Measurements from ENCODE around the gene FERMT1. TPM values are rescaled to one million over a fixed set of nuclear protein-coding genes. Genes with fewer than 3 reads are reported as not detected.
A peak's percentile ranks its signal among the peaks of the same experiment; 100 is the strongest.
"Not testable (repeated sequence)": the region's sequence is repeated elsewhere in the genome, so short reads cannot be mapped to it uniquely, and the experiment has no call there.

Gene FERMT1
- total RNA-seq, 1 donor from 2014 or later: 0.23 TPM

DNA sequence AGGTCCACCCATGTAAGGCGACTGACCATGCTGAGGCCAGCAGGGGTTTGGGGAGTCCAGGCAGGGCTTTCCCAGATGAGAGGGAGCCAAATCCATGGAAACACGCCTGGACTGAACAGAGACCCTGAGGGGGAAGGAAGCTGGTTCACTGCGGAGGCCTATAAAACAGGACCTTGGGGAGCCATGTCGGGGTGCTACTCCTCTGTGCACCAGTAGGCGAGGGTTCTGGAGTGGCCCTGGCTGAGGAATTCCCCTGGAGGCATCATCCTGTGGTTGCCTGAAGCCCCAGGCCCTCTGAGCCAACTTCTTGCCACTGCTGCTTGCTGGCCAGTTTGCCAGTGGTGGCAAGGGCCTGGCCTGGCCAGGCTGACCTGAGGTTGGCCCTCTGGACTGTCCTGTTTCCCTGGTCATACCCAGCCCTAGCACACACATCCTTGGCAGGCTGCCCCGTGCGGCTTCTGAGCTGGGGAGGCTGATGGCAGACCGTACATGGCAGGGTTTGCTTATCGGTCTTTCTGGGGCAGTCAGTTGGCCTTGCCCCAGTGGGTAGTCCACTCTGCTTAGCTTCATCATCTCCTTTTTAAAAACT is 66.8 kb downstream of the FERMT1 start:
- peaks cover 50% of the 10 kb centered on the region for H3K27me3 Mint-ChIP-seq (ENCODE audit: low read depth)
- no peaks in the 10 kb centered on the region for H3K36me3 Mint-ChIP-seq (ENCODE audit: low read depth)
- H3K27ac Mint-ChIP-seq (ENCODE audit: unreplicated experiment): no peak overlapping the region
- no peak for DNase-seq (ENCODE audit: low read depth, low spot score)
- peaks cover 5% of the 10 kb centered on the region for H3K4me1 Mint-ChIP-seq
- TF ChIP-seq, protein P1, sequence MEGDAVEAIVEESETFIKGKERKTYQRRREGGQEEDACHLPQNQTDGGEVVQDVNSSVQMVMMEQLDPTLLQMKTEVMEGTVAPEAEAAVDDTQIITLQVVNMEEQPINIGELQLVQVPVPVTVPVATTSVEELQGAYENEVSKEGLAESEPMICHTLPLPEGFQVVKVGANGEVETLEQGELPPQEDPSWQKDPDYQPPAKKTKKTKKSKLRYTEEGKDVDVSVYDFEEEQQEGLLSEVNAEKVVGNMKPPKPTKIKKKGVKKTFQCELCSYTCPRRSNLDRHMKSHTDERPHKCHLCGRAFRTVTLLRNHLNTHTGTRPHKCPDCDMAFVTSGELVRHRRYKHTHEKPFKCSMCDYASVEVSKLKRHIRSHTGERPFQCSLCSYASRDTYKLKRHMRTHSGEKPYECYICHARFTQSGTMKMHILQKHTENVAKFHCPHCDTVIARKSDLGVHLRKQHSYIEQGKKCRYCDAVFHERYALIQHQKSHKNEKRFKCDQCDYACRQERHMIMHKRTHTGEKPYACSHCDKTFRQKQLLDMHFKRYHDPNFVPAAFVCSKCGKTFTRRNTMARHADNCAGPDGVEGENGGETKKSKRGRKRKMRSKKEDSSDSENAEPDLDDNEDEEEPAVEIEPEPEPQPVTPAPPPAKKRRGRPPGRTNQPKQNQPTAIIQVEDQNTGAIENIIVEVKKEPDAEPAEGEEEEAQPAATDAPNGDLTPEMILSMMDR (conservative IDR thresholded peaks at IDR 0.05): no peak
- H3K9me3 Mint-ChIP-seq: no peaks in the 10 kb centered on the region
- H3K4me3 Mint-ChIP-seq: no peak overlapping the region

DNA sequence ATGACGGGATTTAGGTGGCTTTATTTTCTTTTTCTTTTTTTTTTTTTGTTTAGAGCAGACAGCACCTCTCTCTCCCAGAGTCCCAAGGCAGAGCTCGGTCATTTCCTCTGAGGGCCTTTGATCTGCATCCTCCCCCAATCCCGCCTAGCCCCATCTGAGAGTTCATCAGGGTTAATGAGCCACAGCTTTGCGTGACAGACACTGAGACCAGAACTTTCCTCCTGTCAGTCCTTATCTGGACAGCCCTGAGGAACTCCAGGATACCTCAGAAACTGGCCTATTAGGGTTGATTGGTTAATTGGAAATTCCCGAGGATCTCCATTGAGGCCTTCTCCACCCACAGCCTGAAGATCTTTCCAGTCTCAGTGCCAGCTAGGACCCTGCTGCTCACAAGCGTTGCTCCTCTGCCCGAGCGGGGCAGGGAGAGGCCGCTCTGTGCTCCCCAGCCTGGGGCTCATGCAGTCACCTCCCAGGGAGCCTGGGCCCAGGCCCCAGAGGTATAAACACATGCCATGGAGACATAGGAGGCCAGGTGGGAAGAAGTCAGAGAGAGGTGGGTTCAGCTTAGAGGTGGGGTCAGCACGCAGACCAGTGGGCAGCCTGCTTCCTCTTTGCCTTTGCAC is 67.6 kb downstream of the FERMT1 start:
- no peaks in the 10 kb centered on the region for H3K36me3 Mint-ChIP-seq (ENCODE audit: low read depth)
- DNase-seq (ENCODE audit: low read depth, low spot score): no peak
- H3K4me1 Mint-ChIP-seq: peaks cover 5% of the 10 kb centered on the region
- H3K27ac Mint-ChIP-seq (ENCODE audit: unreplicated experiment): no peak overlapping the region
- TF ChIP-seq, protein P1 (conservative IDR thresholded peaks at IDR 0.05): no peak
- no peak overlapping the region for H3K4me3 Mint-ChIP-seq
- H3K27me3 Mint-ChIP-seq (ENCODE audit: low read depth): peaks cover 58% of the 10 kb centered on the region
- H3K9me3 Mint-ChIP-seq: no peaks in the 10 kb centered on the region

DNA sequence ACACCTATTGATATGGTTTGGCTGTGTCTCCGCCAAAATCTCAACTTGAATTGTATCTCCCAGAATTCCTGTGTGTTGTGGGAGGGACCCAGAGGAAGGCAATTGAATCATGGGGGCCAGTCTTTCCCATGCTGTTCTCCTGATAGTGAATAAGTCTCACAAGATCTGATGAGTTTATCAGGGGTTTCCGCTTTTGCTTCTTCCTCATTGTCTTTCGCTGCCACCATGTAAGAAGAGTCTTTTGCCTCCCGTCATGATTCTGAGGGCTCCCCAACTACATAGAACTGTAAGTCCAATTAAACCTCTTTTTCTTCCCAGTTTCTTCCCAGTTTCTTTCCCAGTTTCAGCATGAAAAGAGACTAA is 68.2 kb downstream of the FERMT1 start:
- H3K9me3 Mint-ChIP-seq; H3K27ac Mint-ChIP-seq (ENCODE audit: unreplicated experiment); H3K4me3 Mint-ChIP-seq: not testable (repeated sequence)

DNA sequence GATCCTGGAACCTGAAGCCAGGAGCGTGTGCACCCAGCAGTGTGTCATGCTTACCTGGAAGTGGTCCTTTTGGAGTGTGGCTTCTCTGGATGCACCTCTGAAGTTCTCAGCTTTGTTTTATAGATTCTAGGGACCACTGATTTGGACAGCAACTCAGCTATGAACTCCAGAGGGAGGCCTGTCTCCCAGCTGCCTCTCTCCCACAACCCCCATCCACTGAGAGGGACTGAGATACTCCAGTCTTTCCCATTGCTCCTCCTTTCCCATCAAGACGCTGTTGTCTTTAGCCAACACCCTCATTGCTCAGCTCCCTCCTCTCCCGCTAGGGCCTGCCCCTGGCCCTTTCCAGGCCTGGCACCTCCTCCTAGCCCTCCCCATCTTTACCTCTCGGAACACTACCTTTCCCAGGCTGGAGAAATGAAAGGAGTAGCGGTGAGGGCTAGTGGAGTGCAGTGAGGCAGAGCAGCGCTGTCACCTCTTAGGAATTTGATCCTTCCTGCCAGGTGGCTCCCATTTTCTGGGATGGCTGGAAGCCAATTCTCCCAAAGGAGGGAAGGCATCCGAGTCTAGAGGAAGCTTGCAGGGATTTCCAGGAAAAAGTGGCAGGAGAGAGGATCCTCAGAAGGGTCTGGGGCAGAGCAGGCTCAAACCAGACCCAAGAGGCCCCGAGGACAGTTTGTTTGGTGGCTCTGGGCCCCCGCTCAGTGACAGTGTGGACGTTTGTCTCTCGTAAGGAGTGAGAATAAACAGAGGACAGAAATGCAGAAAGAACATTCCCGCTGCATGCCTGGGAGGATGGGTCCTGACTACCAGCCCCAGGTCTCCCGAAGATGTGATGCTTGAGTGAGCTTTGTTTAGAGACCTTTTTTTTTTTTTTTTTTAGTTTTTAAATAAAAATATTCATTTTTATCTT is 68.8 kb downstream of the FERMT1 start, which contains the start of gene LRRN4:
Gene LRRN4, minus strand, starts transcription at position 285 of the 913 bp plus-strand sequence. CDS start 1,261 bp downstream, outside the sequence.
- no peaks in the 10 kb centered on the region for H3K9me3 Mint-ChIP-seq
- no peak for DNase-seq (ENCODE audit: low read depth, low spot score)
- peaks cover 5% of the 10 kb centered on the region for H3K4me1 Mint-ChIP-seq
- H3K4me3 Mint-ChIP-seq: peak within 1 kb of the TSS; percentile 7
- peaks cover 3% of the 10 kb centered on the region for H3K36me3 Mint-ChIP-seq (ENCODE audit: low read depth)
- TF ChIP-seq, protein P1 (conservative IDR thresholded peaks at IDR 0.05): no peak
- peaks cover 66% of the 10 kb centered on the region for H3K27me3 Mint-ChIP-seq (ENCODE audit: low read depth)
- H3K27ac Mint-ChIP-seq (ENCODE audit: unreplicated experiment): no peak within 1 kb of the TSS

More for the DNA sequence above, 68.2 kb downstream of the FERMT1 start:
- H3K4me1 Mint-ChIP-seq; DNase-seq (ENCODE audit: low read depth, low spot score); H3K36me3 Mint-ChIP-seq (ENCODE audit: low read depth): not testable (repeated sequence)
- H3K27me3 Mint-ChIP-seq (ENCODE audit: low read depth): peaks cover 64% of the 10 kb centered on the region

DNA sequence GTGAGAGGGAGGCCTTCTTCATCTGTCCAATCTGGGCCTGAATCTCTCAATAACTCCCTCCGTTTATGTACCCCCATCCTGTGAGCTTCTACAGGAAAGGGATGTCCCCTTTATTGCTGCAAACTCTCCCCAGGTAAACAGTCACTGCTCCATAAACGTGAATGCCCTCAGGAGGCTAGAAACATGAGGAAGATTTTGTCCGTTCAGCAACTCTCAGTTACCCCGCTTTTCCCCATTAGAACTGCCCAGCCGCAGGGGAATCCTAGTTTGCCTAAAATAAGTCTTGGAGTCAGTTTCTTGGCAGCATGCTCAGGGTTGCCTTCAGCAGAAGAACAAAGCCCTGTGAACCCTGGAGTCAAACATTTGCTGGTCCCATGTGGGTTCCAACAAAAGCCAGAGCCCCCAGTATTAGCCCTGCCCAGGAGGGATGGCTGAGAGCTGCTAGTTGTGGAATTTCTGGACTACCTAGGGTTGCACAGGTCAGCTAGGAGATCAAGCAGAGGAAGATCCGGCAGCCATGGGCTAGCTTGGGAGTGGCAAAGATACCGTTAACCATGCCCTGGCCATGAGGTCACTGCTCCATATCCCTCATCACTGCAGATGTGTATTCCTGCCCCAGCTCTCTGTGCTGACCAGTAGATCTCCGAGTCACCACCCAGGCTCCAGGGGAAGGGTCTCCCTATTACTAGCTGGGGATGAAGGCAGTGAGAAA is 69.6 kb downstream of the FERMT1 start:
- Mint-ChIP-seq H3K36me3 (ENCODE audit: low read depth) (peaks cover 3% of the 10 kb centered on the region), H3K27ac (ENCODE audit: unreplicated experiment) (no peak overlapping the region), H3K9me3 (no peaks in the 10 kb centered on the region), H3K4me1 (peaks cover 5% of the 10 kb centered on the region), H3K27me3 (ENCODE audit: low read depth) (peaks cover 65% of the 10 kb centered on the region), H3K4me3 (peak overlapping the region; percentile 7)
- DNase-seq (ENCODE audit: low read depth, low spot score): no peak
- TF ChIP-seq, protein P1 (conservative IDR thresholded peaks at IDR 0.05): no peak
